HG02610 (cell line): ENCODE data around the gene SLC23A2.

Experiments
- ATAC-seq: cut with Tn5 transposase; IDR thresholded peaks from one replicate; pipeline ENCODE4 v1.9.1; 2021; ENCODE audit warnings: mild to moderate bottlenecking, moderate library complexity; ENCODE audit not compliant: unreplicated experiment

SLC23A2 gene

DNA sequence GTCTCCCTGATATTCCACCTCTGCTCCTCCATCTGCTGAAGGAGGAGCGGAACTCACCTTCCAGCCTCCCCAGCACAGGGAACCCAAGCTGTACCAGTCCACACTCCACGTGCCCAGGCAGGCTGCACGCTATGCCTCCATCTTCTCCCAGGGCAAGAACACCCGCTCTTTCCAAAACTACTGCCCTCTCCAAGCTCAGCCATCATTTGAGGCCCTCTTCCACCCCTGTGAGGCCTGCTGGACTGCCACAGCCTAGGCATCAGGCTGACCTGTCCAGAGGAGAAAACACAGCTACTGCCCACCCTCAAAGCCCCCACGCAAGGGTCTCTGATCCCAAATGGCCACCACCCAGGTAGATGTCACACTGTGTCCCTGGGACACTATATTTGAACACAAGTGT lies 179.7 kb downstream of the SLC23A2 start:
- no peak for ATAC-seq

DNA sequence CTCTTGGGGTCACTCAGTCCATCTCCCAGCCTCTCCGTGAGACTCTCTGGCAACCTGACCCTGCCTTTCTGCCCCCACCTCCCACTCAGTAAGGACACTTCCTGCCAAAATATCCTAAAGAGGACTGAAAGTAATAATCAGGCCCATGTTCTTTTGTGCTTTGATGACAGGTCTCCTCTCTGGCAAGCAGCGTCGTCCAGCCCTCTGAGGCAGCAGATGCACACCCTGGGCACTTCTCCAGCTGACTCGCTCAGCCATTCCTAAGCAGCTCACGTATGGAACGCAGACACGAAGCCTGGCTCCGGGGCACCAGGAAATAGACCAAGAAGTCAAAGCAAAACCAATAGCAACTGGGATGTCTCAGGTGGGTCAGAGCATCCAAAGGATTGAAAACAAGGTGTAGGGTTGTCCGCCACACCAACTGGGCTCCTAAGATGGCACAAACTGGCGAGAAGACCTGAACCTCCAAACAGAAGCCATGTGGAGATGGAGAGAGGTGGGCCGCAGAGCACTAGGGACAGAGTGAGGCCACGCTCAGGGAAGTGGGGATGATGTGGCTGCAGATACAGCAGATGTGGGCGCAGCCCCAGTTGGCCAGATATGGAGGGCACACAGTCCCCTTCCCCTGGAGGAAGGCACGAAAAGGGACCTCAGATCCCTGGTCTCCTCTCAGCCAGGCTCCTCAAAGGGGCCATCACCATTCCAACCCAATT lies 180.3 kb downstream of the SLC23A2 start:
- ATAC-seq, result no peak

DNA sequence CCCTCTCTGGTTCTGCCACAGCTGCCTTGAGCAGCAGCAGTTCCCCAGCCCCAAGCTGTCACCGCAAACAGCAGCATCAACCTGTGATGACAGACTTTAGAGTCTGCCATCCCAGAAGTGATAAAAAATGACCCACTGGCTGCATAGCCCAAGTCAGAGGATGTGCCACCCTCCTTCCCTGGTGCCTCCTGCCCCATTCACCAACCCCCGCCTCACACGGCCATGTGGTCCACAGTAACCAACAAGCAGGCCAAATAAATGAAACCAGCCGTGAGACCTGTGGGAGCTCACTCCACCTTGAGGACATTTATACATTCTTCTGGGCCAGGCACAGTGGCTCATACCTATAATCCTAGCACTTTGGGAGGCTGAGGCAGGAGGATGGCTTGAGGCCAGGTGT lies 181.4 kb downstream of the SLC23A2 start:
- no peak for ATAC-seq

DNA sequence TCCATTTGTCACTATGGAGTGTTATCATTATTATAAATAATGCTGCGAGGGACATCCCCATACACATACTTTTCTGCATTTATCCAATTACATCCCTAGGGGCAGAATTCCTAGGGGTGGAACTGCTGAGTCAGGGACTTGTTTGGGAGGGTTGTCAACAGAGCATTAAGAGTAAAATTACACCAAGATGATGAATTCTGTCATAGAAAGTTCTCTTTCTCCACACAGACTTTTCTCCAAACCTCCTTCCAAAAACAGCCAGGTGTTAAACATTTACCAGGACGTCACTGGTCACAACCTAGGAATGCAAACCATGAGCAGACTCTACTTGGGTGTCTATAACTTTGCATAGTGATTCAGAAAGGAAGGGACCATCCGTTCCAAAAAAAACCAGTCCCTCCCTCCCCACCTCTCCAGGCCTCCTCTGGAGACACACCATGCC lies 184.1 kb downstream of the SLC23A2 start:
- no peak for ATAC-seq

DNA sequence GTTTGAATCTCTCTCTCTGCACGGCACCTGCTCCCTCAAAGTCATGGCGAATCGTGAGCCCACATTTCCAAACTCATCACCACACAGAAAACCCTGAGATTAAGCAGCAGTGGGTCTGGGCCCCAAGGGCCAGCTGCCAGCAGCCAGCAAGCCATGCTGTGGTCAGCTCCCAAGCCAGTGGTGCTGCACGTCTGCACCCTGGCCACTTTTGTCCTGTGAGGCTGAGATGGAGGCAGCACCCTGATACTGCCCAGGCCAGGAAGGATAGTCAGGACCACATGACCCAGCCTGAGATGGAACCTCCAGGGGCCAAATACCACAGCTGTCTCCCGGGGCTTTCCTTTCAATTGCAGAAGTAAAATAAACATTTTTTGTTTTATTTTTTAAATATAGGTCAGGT lies 185.7 kb downstream of the SLC23A2 start:
- ATAC-seq, result no peak

DNA sequence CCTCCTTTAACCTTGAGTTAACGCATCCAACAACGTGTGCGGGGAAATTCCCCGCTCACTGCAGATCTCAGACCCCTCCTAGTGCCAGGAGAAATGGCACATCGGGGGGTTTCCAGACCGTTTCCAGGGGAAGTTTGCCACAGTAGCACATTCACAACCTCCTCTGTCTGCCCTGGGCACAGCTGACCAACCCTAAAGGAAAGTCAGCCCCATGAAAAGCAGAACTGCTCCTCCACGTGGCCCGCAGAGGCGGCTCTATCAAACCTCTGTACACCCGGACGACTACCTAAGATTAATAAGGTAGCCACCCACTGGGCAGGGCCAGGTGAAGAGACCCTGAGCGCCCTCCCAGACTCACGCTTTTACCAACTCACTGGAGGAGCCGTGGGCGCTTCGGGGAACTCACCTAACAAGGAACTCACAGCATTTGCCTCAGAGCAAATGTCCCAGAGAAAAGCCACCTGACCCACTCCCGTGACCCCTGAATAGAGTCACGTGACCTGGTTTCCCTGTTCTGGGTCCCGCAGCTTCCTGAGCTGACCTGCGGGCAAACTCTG lies 186.5 kb downstream of the SLC23A2 start:
- peak; percentile 51 for ATAC-seq

DNA sequence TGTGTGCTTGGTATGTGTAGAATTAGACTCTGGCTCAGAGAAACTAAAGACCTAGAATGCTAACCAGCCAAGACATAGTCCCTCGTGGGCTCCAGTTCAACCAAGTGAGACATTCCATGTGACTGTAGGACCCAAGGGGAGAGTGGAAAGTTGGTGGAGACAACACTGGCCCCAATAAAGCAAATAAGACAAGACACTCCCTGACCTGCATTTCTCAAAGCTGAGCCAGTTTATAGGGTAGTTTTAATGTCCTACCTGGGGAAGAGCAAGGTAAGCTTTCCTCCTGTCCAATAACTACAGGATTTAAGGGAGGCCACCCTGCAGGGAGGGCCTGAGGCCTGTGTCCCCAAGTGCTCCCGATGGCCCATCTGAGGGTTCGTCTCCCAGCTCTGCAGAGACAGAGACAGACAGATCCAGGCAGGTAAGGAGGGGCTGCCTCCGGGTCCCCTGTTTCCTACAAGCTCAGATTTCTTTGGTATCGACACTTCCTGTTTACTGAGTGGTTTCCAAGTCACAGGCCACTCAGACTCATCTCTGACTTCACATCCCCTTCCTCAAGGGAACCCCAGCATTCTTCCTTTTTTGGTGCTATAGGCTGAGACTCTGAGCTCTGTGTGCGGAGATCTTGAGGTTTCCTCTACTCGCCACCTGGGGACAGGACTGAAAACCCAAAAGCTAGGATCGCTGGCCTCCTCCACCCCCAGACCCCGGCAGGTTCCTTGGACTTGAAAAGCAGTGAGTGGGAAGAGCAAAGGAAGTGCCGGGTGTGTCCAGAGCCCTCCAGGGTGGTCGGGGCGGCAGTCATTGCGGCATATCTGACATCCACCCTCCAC lies 187.2 kb downstream of the SLC23A2 start:
- peak; percentile 57 for ATAC-seq

DNA sequence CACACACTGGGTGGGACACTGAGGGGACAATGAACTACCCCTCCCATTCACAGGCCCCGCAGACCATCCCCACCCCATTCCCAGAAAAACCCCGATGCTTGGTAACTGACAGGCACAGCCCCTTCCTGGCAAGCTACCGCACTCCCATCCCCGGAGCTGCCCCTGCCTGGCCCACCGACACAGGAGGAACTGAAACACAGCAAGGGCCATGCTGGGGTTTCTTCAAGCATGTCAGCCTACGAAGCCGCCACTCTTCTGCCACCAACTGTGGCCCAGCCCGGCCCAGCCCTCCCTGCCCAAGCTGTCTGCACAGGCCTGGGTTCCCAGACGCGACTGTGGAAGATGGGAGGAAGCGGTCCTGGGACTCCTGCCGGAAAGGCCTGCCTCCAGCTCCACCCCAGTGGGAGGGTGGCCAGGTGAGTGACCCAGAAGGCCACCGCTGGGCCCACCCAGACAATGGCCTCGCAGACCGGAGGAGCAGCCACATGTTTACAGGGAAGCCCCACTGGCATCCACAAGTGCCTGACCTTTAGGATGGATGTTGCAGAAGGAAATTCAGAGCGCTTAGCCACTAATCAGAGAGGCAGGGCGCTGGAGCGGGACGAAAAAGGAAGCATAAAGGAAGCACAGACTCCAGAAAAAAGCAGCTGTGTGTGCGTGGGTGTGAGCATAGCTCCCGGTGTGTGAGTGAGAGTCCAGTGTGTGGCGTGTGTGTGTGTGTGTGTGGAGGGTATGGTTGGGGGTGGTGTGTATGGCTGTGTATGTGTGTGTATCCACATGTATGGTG lies 188.0 kb downstream of the SLC23A2 start:
- no peak for ATAC-seq

DNA sequence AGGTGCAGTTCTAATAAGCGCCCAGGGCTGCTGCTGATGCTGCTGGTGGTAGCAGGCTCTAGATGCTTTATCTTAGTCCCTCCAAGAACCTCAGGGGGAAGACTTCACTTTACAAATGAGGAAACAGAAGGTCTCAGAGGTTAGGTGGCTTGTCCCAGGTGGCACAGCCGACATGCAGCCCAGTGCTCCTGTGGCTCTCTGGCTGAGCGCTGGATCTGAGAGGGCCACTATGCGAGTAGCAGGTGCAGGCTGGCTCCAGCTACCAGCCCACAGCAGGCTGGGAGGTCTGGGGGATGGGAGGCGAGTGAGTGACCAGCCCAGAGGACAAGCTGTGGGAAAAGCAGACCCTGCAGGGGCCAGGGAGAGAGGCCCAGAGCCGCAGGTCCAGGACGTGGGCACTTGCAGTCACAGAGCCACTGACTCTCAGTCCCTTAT lies 188.7 kb downstream of the SLC23A2 start:
- no peak for ATAC-seq

DNA sequence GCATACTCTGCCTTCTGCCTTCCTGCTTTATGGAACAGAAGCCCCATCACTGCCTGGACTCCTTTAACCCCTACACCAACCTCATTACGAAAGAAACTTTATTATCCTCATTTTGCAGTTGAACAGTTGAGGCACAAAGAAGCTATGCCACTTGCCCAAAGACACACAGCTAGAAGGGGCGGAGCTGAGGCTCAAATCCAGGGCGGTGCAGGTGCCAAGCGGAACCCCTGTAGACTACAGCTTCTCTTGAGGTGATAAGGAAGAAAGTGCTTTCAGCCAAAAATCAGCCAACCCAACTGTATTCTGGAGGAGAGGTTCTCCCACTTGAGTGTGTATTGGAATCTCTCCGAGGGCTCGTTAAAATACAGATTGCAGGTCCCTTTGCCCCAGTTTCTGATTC lies 189.1 kb downstream of the SLC23A2 start:
- no peak for ATAC-seq

DNA sequence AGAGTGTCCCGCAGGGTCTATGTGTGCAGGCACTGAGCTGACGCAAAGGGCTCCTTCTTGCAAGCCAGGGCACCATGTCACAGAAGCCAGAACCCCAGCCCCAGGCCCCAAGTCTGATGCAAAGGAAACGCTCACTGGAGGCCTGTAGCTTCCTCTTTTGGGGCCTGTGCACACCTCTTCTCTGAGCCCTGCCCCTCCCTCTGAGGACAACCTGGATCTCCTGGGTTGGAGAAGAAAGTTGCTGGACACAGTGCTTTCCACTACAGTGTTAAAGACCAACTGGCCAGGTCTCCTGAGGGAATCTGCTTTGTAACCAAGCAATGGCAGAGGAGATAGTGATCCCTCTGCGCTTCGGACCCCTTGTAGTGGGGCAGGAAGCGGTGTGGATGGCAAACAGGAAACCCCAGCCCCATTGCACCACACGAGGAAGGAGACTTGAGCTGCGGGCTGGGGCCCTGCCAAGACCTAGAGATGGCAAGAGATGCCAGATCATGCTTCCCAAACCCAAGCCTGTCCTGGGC lies 189.6 kb downstream of the SLC23A2 start:
- ATAC-seq, result no peak

DNA sequence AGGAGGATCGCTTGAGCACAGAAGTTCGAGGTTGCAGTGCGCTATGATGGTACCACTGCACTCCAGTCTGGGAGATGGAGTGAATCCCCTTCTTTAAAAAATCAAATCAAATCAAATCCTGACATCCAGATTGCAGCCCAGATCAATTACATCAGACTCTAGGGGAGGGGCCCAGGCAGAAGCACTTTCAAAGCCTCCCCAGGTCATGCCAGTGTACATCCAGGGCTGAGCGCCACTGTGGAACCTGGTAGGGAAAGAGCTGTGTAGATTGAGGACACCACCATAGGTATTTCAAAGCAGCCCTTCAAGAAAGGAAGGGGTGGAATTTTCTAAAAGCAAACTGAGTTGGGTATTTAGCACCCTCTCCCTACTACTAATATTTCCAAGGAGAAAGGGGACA lies 190.1 kb downstream of the SLC23A2 start:
- ATAC-seq, result no peak

DNA sequence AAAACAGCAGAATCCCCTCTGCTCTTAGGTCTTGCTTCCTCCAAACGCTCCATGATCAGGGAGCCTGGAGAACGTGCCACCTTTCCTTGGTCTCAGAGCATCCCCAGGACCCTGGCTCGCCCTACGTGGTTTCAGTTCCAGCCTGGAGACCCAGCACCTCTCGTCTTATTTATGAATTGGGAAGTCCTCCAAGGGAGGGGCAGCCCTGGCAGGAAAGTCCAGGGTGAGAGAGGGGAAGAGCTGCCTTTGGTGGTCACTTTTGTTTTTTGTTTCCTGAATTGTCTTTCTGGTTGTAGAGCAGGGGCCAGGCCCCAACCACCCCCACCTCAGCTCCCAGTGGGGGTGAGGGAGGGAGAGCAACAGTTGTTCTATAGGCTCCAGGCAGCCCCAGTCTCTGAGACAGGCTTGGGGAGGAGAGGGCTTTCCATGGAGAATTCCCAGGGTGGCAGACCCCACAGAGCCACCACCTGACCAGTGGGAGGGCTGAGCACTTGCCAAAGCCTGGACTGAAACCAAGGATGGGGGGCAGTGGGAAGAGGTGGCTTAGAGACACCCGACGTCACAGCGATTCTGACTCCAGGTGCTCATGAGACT lies 190.8 kb downstream of the SLC23A2 start:
- ATAC-seq, result no peak

DNA sequence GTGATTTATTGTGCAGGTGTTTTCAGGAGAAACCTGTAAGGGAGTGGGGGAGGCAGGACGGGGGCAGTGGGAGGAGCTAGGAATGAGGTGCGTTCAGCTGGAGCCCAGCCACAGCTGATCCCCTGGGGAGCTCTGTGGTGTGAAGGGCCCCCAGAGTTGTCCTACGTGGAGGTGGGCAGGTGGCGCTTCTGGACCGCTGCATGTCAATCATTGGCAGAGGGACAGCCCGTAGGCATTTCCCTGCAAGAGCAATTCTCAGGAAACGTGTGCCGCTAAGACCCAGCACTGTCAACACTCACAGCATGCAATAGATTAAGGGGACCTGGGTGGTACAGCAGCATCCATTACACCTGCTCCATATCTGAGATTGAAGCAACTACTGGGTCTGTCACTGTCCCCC lies 191.6 kb downstream of the SLC23A2 start:
- no peak for ATAC-seq

DNA sequence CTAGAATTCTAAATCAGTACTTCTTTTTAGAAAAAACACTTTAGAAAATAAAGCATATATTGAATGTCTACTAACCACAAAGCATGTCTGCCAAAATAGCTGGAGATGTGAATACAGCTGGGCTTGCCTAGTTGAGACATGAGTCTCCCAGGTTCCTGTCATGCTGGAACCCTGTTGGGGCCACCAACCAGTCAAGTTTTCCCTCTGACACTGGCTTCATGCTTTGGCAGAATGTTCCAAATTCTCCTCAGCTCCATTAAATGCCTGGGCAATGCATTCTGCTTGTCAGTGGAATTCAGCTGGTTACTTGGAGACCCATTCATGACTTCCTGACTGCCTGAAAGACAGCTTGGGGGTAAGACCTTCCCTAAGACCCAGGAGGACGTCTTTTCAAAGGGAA lies 192.4 kb downstream of the SLC23A2 start:
- no peak for ATAC-seq

DNA sequence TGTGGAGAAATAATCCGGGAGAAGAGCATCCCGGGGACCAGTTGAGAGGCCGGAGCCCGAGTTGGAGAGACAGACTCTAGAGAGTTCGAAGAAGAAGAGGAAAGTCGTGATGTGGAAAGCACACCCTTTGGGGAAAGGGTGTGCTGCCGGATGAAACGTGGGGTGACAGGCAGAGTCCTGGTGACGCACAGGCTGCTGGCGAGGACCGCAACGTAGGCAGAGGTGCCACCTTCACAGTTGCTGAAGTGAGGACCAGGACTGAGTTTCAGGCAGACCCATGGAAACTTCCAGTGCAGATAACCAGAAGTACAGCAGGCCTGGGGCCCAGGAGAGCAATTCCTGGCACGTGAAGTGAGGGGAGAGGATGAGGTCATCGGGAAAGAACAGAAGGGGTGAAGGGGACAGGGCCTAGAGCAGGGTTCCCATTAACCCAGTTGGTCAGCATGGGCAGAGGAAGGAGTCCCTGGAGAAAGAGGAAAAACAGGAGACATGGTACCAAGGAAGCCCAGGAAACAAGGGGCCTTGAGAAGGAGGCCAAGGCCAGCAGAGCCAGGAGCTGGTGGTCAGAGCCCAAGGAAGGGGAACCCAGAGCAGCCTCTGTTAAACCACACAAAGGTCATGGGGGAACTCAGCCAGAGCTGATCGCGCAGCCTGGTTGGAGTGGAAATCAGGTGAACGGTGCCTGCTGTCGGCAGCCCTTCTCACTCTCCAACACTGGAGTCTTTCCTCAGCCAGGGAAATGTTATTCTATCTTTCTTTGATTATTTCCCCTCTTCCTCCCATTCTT lies 195.5 kb downstream of the SLC23A2 start:
- ATAC-seq, result no peak

DNA sequence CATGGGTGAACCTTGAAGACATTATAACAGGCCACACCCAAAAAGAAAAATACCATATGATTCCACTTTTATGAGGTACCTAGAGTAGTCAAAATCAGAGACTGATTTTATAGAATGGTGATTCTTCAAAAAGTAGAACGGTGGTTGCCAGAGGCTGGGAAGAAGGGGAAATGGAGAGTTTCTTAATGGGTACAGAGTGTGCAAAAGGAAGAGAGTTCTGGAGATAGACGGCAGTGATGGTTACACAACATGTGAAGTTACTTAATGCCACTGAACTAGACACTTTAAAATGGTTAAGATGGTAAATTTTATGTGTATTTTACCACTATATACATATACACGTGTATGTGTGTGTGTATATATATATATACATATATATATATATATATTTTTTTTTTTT lies 198.8 kb downstream of the SLC23A2 start:
- ATAC-seq, result no peak
